Activated naive CD4-positive, alpha-beta T cell treated with anti-CD3 and anti-CD28 coated beads, Interleukin-2, amount 50 U/mL, for 24 hours (primary cell): Measurements from ENCODE around the gene SP4.
A peak's percentile ranks its signal among the peaks of the same experiment; 100 is the strongest.
"Not testable (repeated sequence)": the region's sequence is repeated elsewhere in the genome, so short reads cannot be mapped to it uniquely, and the experiment has no call there.

Source experiments
- H3K27ac Mint-ChIP-seq: one replicate; pipeline ENCODE4 v1.8.0; 2021; ENCODE audit warnings: mild to moderate bottlenecking, mixed read lengths
- H3K27me3 Mint-ChIP-seq: one replicate; pipeline ENCODE4 v1.8.0; 2021; ENCODE audit warnings: mixed read lengths
- H3K36me3 Mint-ChIP-seq: one replicate; pipeline ENCODE4 v1.8.0; 2021; ENCODE audit warnings: mixed read lengths
- H3K4me1 Mint-ChIP-seq: one replicate; pipeline ENCODE4 v1.8.0; 2021; ENCODE audit warnings: mixed read lengths
- H3K4me3 Mint-ChIP-seq: one replicate; pipeline ENCODE4 v1.8.0; 2021; ENCODE audit warnings: mild to moderate bottlenecking, mixed read lengths
- H3K9me3 Mint-ChIP-seq: one replicate; pipeline ENCODE4 v1.8.0; 2021; ENCODE audit warnings: mixed read lengths

SP4 gene

DNA sequence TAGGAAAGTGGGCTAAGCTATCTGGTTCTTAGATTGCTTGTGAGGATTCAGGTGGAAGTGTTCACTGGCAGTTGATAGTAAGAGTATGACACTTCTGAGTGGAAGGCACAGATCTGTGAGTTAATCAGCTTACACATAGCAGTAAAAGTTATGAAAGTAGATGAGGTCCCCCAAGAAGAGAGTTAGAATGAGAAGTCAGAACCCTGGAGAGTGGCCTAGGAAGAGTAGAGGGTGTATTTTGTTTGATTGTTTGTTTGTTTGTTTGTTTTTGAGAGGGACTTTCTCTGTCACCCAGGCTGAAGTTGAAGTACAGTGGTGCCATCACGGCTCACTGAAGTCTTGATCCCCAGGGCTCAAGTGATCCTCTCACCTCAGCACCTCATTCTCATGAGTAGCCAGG is 44.1 kb downstream of the SP4 start:
- Mint-ChIP-seq H3K9me3 (no peaks in the 10 kb centered on the region), H3K27ac (peak overlapping the region; percentile 0), H3K36me3 (peaks cover 12% of the 10 kb centered on the region), H3K4me3 (no peak overlapping the region), H3K4me1 (peaks cover 46% of the 10 kb centered on the region), H3K27me3 (no peaks in the 10 kb centered on the region)

- no peak overlapping the region for H3K4me3 Mint-ChIP-seq
- peaks cover 32% of the 10 kb centered on the region for H3K36me3 Mint-ChIP-seq
- no peaks in the 10 kb centered on the region for H3K9me3 Mint-ChIP-seq
- no peak overlapping the region for H3K27ac Mint-ChIP-seq
- no peaks in the 10 kb centered on the region for H3K27me3 Mint-ChIP-seq
- H3K4me1 Mint-ChIP-seq, result peaks cover 49% of the 10 kb centered on the region
Measured at GRCh38 chr7:21476429-21476828, 48.5 kb downstream of the SP4 start.

DNA sequence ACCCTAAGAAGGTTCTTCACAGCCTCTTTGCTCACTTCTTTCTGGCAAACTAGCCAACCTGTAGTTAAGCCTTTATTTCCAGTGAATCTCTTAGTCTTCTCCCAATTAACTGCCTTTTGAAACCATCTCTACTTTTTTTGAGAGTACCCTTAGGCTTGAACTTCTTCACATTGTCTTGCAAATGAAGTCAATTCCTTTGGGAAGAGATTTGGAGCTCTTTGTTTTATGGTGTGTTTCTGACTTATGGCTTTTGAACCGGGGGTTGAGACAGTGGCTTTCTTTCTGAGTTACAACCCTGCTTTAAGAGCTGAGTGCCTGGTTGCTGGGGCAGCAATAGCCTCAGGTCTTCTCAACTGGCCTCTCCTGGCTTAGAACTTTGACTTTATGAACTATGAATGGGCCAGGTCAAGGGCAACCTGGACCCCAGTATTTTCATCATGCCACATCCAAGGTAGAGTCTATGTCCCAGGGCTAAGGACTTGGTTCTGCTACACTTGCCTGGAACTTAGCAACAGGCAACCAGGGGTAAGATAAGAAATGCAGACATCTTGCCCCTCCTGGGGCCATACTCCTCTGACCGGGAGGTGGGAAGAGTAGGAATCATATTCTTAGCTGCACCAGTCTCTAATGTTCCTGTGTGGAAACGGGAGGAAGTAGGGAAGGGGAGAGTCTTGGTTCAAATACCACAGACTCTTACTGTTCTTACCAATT is 53.0 kb downstream of the SP4 start:
- Mint-ChIP-seq H3K9me3 (no peaks in the 10 kb centered on the region), H3K4me1 (peaks cover 39% of the 10 kb centered on the region), H3K36me3 (peaks cover 41% of the 10 kb centered on the region), H3K27me3 (no peaks in the 10 kb centered on the region), H3K27ac (no peak overlapping the region), H3K4me3 (no peak overlapping the region)

DNA sequence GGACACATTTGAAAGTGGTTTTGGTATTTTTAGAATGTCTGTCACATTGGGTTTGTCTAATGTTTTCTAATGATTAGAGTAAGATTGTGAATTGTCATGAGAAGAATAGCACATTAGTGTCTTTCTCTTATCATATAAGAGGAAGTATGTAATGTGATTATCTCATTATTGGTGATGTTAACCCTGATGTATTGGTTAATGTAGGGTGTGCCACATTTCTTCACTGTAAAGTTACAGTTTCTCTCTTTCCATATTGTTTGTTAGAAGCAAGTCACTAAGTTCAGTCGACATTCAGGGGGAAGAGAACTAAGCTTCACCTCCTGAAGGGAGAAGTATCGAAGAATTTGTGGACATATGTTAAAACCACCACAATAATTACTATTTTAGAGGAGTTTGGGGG is 58.6 kb downstream of the SP4 start:
- Mint-ChIP-seq H3K36me3 (peaks cover 40% of the 10 kb centered on the region), H3K27ac (no peak overlapping the region), H3K27me3 (no peaks in the 10 kb centered on the region), H3K9me3 (peaks cover 7% of the 10 kb centered on the region), H3K4me3 (no peak overlapping the region), H3K4me1 (peaks cover 32% of the 10 kb centered on the region)

- H3K36me3 Mint-ChIP-seq, result peaks cover 44% of the 10 kb centered on the region
- no peaks in the 10 kb centered on the region for H3K27me3 Mint-ChIP-seq
- H3K4me1 Mint-ChIP-seq, result no peaks in the 10 kb centered on the region
Measured at GRCh38 chr7:21495731-21496130, 67.8 kb downstream of the SP4 start.

DNA sequence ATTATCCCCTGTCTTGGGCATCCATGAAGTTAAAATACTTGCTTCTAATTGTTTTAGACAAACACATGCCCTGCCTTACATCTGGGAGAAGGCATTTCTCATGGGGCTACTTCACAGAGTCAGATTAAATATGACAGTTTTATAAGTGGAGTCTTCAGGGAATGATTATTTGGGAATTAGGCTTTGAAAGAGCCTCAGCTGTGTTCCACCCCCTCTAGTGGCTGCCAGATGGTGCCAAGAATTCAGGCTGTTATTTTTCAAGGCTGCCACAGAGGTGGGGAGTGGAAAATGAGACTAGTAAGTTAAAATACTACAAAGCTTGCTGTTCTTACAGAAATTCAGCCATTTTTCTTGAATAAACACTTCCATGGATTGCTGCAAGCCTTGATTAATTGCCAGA is 69.2 kb downstream of the SP4 start:
- Mint-ChIP-seq H3K27me3 (no peaks in the 10 kb centered on the region), H3K27ac (no peak overlapping the region), H3K9me3 (no peaks in the 10 kb centered on the region), H3K36me3 (peaks cover 42% of the 10 kb centered on the region), H3K4me1 (no peaks in the 10 kb centered on the region), H3K4me3 (no peak overlapping the region)

More at GRCh38 chr7:21495731-21496130, 67.8 kb downstream of the SP4 start:
- Mint-ChIP-seq H3K4me3 (no peak overlapping the region), H3K9me3 (peaks cover 11% of the 10 kb centered on the region), H3K27ac (no peak overlapping the region)

DNA sequence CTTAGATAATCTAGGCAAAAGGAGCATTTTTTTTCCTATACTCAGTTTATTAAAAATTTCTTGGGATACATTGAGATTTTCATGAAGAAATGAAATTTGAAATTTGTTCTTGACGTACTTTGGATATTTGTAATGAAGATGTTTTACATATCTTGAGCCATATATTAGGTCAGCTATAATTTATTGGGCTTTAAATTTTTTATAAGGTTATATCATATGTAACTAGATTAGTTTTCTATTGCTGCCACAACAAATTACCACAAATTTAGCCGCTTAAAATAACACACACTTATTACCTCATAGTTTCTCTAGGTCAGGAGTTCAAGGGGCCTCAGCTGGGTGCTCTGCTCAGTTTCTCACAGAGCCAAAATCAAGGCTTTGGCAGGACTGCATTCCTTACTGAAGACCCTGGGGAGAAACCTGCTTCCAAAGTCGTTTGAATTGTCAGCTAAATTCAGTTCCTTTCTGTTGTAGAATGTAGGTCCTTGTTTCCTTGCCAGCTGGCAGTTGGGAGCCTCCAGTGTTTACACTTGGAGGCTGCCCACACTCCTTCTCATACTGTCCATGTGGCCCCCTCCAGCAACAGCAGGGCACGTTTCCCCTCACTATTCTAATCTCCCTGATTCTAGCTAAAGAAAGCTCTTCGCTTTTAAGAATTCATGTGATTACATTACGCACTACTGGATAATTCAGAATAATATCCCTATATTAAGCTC is 72.4 kb downstream of the SP4 start:
- no peak overlapping the region for H3K4me3 Mint-ChIP-seq
- H3K9me3 Mint-ChIP-seq, result no peaks in the 10 kb centered on the region
- H3K27ac Mint-ChIP-seq, result no peak overlapping the region
- no peaks in the 10 kb centered on the region for H3K4me1 Mint-ChIP-seq
- peaks cover 43% of the 10 kb centered on the region for H3K36me3 Mint-ChIP-seq
- no peaks in the 10 kb centered on the region for H3K27me3 Mint-ChIP-seq

DNA sequence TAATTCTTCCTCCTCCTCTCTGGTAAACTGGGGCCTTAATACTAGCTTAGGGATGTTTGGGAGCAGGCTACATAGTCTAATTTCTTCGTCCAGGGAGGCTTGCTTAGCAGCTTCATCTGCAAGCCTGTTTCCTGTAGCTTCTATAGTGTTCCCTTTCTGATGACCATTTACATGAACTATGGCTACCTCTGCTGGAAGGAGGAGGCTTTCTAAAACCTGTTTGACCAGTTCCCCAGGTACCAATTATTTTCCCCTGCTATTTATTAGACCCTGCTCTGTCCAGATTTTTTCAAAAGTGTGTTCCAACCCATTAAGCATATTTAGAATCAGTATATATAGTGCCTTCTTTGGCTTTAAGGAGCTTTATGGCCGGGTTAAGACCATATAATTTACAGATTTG is 76.1 kb downstream of the SP4 start:
- Mint-ChIP-seq H3K36me3 (peaks cover 54% of the 10 kb centered on the region), H3K27me3 (no peaks in the 10 kb centered on the region), H3K4me3 (no peak overlapping the region), H3K9me3 (no peaks in the 10 kb centered on the region), H3K4me1 (no peaks in the 10 kb centered on the region), H3K27ac (no peak overlapping the region)

GRCh38 chr7:21507627-21508343 is 79.9 kb downstream of the SP4 start:
- H3K27ac Mint-ChIP-seq, result no peak overlapping the region
- H3K27me3 Mint-ChIP-seq, result no peaks in the 10 kb centered on the region
- peaks cover 45% of the 10 kb centered on the region for H3K36me3 Mint-ChIP-seq
- no peaks in the 10 kb centered on the region for H3K9me3 Mint-ChIP-seq
- no peak overlapping the region for H3K4me3 Mint-ChIP-seq
- H3K4me1 Mint-ChIP-seq, result no peaks in the 10 kb centered on the region

DNA sequence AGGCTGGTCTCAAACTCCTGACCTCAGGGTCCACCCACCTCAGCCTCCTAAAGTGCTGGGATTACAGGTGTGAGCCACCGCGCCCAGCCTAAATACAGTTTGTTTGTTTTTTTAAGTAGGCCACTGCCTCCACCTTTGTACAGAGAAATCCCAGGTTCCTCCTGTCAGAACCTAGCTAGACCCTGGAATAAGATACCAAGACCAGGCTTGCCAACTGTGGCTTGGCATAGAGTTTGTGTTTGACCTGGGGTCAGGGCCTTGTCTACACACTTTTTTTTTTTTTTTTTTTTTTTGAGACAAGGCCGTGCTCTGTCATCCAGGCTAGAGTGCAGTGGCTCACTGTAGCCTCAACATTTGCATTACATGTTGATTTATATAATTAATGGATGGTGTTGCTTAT is 80.7 kb downstream of the SP4 start:
- Mint-ChIP-seq H3K4me1 (no peaks in the 10 kb centered on the region), H3K27me3 (no peaks in the 10 kb centered on the region), H3K36me3 (peaks cover 41% of the 10 kb centered on the region), H3K27ac (no peak overlapping the region), H3K9me3 (no peaks in the 10 kb centered on the region), H3K4me3 (no peak overlapping the region)

DNA sequence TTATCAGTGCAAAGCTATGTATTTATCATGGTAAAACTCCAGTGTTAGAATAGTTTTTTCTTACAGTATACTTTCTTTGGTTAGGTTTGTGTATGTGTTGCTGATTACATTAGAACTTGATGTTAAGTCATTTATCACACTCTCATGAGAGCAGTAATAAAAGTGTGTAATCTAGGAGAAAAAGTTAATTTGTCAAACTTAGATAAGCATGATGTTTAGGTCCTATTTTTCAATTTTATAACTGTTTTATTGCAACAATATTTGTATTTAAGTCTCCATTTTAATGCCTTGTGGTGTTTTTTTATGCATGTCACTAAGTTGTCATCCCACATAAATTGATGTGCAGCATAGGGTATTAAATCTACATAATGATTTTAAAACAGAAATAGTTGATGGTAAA is 86.2 kb downstream of the SP4 start:
- Mint-ChIP-seq H3K27me3 (no peaks in the 10 kb centered on the region), H3K9me3 (no peaks in the 10 kb centered on the region), H3K4me3 (no peak overlapping the region), H3K4me1 (no peaks in the 10 kb centered on the region), H3K27ac (no peak overlapping the region), H3K36me3 (peaks cover 8% of the 10 kb centered on the region)

GRCh38 chr7:21524680-21525079 is 96.8 kb downstream of the SP4 start:
- Mint-ChIP-seq H3K27ac (no peak overlapping the region), H3K4me1 (no peaks in the 10 kb centered on the region), H3K36me3 (no peaks in the 10 kb centered on the region), H3K27me3 (no peaks in the 10 kb centered on the region), H3K4me3 (no peak overlapping the region), H3K9me3 (no peaks in the 10 kb centered on the region)

DNA sequence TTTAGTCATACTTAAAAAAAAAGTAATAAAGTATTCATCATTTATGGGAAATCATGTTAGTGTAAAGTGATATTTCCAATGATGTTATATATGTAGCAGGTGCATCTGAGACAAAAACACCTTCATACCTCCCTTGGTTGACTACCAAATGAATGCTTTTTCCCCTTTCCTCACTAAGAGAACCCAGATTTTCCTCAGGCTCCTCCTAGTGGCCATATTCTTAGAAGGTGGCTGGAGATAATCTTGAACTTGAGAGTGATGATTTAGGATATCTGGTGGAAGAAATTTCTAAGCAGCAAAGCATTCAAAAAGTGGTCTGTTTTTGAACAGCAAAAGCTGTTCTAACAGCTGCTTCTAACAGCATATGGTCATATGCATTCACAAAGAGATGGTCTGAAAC is 98.1 kb downstream of the SP4 start:
- Mint-ChIP-seq H3K27me3 (no peaks in the 10 kb centered on the region), H3K36me3 (no peaks in the 10 kb centered on the region), H3K9me3 (no peaks in the 10 kb centered on the region), H3K4me3 (no peak overlapping the region), H3K4me1 (no peaks in the 10 kb centered on the region), H3K27ac (no peak overlapping the region)

DNA sequence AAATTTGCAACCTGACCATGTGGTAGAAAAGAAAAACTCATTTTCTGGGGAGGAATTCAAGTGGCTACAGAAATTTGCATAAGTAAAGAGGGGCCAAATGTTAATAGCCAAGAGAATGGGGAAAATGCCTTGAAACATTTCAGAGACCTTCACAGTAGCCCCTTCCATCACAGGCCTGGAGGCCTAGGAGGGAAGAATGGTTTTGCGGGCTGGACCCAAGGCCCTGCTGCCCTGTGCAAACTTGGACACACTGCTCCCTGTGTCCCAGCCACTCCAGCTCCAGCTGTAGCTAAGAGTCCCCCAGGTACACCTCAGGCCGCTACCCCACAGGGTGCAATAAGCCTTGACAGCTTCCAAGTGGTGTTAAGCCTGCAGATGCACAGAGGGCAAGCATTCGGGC is 98.6 kb downstream of the SP4 start:
- H3K4me3 Mint-ChIP-seq, result no peak overlapping the region
- no peak overlapping the region for H3K27ac Mint-ChIP-seq
- no peaks in the 10 kb centered on the region for H3K36me3 Mint-ChIP-seq
- no peaks in the 10 kb centered on the region for H3K4me1 Mint-ChIP-seq
- no peaks in the 10 kb centered on the region for H3K27me3 Mint-ChIP-seq
- H3K9me3 Mint-ChIP-seq, result no peaks in the 10 kb centered on the region

GRCh38 chr7:21532485-21532884 is 104.6 kb downstream of the SP4 start:
- H3K27me3 Mint-ChIP-seq, H3K36me3 Mint-ChIP-seq, H3K4me1 Mint-ChIP-seq, H3K4me3 Mint-ChIP-seq, H3K27ac Mint-ChIP-seq, H3K9me3 Mint-ChIP-seq: not testable (repeated sequence)

DNA sequence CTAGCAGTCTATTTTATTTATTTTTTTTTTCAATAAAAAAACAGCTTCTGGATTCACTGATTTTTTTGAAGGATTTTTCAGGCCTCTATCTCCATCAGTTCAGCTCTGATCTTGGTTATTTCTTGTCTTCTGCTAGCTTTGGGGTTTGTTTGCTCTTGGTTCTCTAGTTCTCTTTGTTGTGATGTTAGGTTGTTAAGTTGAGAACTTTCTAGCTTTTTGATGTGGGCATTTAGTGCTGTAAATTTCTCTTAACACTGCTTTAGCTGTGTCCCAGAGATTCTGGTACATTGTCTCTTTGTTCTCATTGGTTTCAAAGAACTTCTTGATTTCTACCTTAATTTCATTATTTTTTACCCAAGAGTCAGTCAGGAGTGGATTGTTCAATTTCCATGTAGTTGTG is 105.8 kb downstream of the SP4 start:
- not testable (repeated sequence) for H3K9me3 Mint-ChIP-seq, H3K27me3 Mint-ChIP-seq, H3K4me3 Mint-ChIP-seq, H3K4me1 Mint-ChIP-seq, H3K36me3 Mint-ChIP-seq, H3K27ac Mint-ChIP-seq
